Left lobe of liver (tissue), 2 donors: ENCODE measurements around the gene PSD2. TPM values are rescaled to one million over a fixed set of nuclear protein-coding genes. Genes with fewer than 3 reads are reported as not detected.

ENCODE experiments used
- ATAC-seq: fragments of 200-7000 bp; cut with Tn5 transposase; one replicate; pipeline ENCODE4 v1.9.1; 2020; ENCODE audit warnings: mild to moderate bottlenecking, moderate library complexity
- DNase-seq: peaks from one replicate; pipeline ENCODE4 v3.0.0-alpha.2; 2020; ENCODE audit warnings: low spot score
- total RNA-seq: library from RNA; stranded (reverse); gene quantifications from one replicate; pipeline ENCODE4 v1.2.1, GENCODE V29; 2021
- donor health status: DM: no; HTN: no; CAD: no; lungs with moderate emphysema.
- donor health status: DM: no; HTN: yes; CAD: no.

The PSD2 gene
- total RNA-seq, 1 donor from 2014 or later: 0.08 TPM

GRCh38 chr5:139835656-139836055 is 40.0 kb downstream of the PSD2 start:
- DNase-seq (no peak), ATAC-seq (no peak)

GRCh38 chr5:139836469-139837208 is 41.0 kb downstream of the PSD2 start:
- ATAC-seq (no peak), DNase-seq (no peak)

- DNase-seq: no peak
- ATAC-seq: no peak
These were observed 42.2 kb downstream of the PSD2 start for GRCh38 chr5:139837711-139838380.

- no peak for ATAC-seq
- DNase-seq: no peak
These were observed 43.0 kb downstream of the PSD2 start for GRCh38 chr5:139838381-139839197.

- no peak for DNase-seq
These were observed 43.7 kb downstream of the PSD2 start for GRCh38 chr5:139839232-139839815.

GRCh38 chr5:139839918-139840317 is 44.3 kb downstream of the PSD2 start:
- no peak for ATAC-seq
- no peak for DNase-seq

More at GRCh38 chr5:139839232-139839815, 43.7 kb downstream of the PSD2 start:
- ATAC-seq: no peak

GRCh38 chr5:139841549-139841948 is 45.9 kb downstream of the PSD2 start:
- DNase-seq (no peak), ATAC-seq (no peak)

- no peak for ATAC-seq
- DNase-seq: no peak
These were observed 46.7 kb downstream of the PSD2 start for GRCh38 chr5:139842321-139842720.

GRCh38 chr5:139843991-139844390 is 48.4 kb downstream of the PSD2 start:
- ATAC-seq (no peak), DNase-seq (no peak)

GRCh38 chr5:139844472-139845145 is 49.0 kb downstream of the PSD2 start:
- peak; percentile 58 for DNase-seq
- peak; percentile 46 for ATAC-seq

GRCh38 chr5:139845846-139846681 is 50.5 kb downstream of the PSD2 start:
- DNase-seq: peak; percentile 72
- peak; percentile 68 for ATAC-seq

GRCh38 chr5:139847091-139847490 is 51.5 kb downstream of the PSD2 start:
- DNase-seq: no peak
- ATAC-seq: no peak

GRCh38 chr5:139847790-139848507 is 52.3 kb downstream of the PSD2 start:
- ATAC-seq: peak; percentile 66
- DNase-seq: peak; percentile 52

GRCh38 chr5:139848508-139849100 is 53.0 kb downstream of the PSD2 start:
- no peak for DNase-seq
- no peak for ATAC-seq

GRCh38 chr5:139849501-139849900 is 53.9 kb downstream of the PSD2 start:
- DNase-seq: no peak
- ATAC-seq: no peak

GRCh38 chr5:139849942-139850341 is 54.3 kb downstream of the PSD2 start:
- ATAC-seq (no peak), DNase-seq (no peak)

GRCh38 chr5:139850423-139851016 is 54.9 kb downstream of the PSD2 start:
- DNase-seq (no peak), ATAC-seq (no peak)

GRCh38 chr5:139851558-139851957 is 56.0 kb downstream of the PSD2 start:
- DNase-seq (no peak), ATAC-seq (no peak)
